CD4-positive, alpha-beta T cell treated with Interleukin-2 at 100 ng/mL for 4 hours (primary cell): ENCODE data around the gene KRT75.
"Not testable (repeated sequence)": the region's sequence is repeated elsewhere in the genome, so short reads cannot be mapped to it uniquely, and the experiment has no call there.

ENCODE experiments used
- DNase-seq: peaks from one replicate; pipeline ENCODE4 v3.0.0-alpha.2; 2020; ENCODE audit warnings: low spot score

The KRT75 gene

GRCh38 chr12:52434081-52434733 is at the start of gene KRT75:
Gene KRT75 (minus strand): TSS chr12:52434371. CDS start chr12:52434304, 67 bp downstream.
- DNase-seq, result no peak

DNA sequence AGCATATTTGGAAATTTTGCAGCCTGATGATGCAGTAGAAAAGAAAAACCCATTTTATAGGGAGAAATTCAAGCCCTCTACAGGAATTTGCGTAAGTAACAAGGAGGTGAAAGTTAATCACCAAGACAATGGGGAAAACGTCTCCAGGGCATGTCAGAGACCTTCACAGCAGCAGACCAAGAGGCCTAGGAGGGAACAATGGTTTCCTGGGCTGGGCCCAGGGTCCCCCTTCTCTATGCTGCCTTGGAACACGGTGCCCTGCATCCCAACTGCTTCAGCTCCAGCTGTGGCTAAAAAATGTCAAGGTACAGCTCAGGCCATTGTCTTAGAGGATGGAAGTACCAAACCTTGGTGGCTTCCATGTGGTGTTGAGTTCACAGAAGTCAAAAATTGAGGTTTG is 45.9 kb upstream of the KRT75 start:
- no peak for DNase-seq

- DNase-seq, result no peak
Observed at GRCh38 chr12:52477651-52478050, 43.5 kb upstream of the KRT75 start.

DNA sequence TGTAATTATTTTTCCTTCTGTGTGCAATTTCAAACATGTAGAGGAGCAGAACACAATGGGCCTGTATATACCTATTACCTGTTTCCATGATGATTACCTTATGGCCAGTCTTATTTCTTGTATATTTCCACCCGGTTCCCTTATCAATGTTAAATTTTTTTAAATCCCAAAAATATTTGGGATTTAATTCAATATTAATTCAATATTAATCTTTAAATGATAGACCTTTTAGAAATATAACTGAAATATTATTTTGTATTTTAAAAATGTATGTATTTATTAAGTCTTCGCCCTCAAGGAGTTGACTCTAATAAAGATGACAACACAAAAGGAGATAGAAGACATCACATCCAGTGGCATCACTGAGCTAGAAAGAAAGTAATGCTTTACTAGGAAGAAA is 40.0 kb upstream of the KRT75 start:
- DNase-seq, result no peak

- DNase-seq, result no peak
Observed at GRCh38 chr12:52473768-52474167, 39.6 kb upstream of the KRT75 start, which contains the start of gene KRT6C. Gene KRT6C (minus strand): TSS chr12:52473805. CDS start chr12:52473737, 68 bp downstream.

GRCh38 chr12:52469853-52470252 is 35.7 kb upstream of the KRT75 start:
- DNase-seq, result no peak

GRCh38 chr12:52464897-52465296 is 30.7 kb upstream of the KRT75 start:
- DNase-seq, result no peak

DNA sequence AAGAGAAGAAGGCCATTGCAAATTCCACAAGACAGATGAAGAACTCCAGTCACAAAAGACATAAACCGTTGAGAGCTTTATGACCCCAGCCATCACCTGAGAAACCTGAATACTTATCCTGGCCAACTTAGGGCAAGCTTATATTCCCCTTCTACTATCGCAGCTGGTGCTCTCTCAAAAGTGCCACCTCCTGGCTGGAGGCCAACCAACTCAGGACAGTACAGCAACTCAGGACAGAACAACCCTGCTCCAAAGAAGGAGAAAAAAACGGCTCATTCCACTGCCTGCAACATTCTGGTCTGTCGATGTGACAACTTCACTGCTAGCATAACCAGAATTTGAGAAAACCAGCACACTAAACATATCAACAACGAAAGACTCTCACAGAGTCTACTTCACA is 27.5 kb upstream of the KRT75 start:
- no peak for DNase-seq

DNA sequence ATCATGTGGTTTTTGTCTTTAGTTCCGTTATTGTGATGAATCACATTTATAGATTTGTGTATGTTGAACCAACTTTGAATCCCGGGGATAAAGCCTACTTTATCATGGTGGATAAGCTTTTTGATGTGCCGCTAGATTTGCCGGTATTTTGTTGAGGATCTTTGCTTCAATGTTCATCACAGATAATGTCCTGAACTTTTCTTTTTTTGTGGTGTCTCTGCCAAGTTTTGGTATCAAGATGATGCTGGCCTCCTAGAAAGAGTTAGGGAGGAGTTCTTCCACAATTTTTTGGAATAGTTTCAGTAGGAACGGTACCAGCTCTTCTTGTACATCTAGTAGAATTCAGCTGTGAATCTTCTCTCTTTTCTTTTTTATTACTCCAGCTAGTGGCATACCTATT is 24.7 kb upstream of the KRT75 start:
- no peak for DNase-seq

- DNase-seq, result no peak
Observed at GRCh38 chr12:52455821-52456220, 21.6 kb upstream of the KRT75 start.

DNA sequence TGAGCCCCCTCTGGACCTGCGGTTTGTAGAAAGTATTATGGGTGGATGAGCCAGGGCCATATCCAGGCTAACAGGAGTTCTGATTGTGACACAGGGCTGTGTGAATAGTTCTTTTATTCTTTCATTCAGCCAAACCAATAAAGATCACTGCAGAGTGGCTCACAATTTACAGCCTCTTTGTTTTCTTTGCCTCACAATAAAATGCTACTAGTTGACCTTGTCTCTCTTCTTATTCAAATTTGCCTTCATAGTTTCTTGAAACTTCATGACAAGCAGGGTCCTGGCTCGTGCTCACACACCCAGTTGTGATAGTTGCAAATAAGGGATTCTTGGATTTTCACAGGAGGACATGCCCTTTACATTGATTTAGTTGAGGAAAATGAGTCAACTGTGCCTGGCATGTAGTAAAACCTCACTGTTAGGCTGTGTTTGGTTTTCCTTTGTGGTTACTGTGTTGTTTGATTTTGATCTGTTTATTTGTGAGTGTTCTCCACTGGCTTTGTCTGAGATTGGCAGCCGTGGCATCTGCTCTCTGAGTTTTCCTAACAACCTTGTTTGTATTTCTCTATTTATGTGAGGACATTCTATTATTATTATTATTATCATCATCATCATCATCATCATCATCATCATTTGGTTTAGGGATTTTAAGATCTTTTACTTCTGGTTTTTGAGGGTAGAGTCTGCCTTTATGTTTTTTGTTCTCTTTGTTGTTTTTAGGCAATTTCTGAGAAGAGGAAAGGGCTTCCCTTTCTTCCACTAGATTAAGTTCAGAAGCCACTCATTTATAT is 20.4 kb upstream of the KRT75 start:
- no peak for DNase-seq

- DNase-seq, result no peak
Observed at GRCh38 chr12:52452101-52452500, 17.9 kb upstream of the KRT75 start, which contains the start of gene KRT6B. Gene KRT6B (minus strand): TSS chr12:52452146. CDS start chr12:52452078, 68 bp downstream.

DNA sequence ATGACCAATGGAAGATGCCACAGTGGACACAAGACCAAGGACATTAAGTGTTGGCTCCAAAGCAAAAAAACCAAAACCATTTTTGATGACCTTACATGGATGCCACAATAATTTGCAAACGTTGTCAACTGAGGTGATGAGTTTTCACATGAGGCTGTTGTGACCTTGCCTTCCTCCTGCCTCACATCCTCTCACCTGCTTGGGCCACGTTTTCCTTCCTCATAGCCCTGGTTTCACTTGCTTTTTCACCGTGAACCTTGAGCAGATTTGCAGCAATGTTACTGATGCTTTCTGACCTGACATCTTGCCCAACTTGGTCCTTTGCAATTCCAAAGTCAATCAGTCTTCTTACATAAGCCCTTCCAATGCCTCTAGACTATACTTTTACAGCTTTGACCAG is 14.1 kb upstream of the KRT75 start:
- no peak for DNase-seq

DNA sequence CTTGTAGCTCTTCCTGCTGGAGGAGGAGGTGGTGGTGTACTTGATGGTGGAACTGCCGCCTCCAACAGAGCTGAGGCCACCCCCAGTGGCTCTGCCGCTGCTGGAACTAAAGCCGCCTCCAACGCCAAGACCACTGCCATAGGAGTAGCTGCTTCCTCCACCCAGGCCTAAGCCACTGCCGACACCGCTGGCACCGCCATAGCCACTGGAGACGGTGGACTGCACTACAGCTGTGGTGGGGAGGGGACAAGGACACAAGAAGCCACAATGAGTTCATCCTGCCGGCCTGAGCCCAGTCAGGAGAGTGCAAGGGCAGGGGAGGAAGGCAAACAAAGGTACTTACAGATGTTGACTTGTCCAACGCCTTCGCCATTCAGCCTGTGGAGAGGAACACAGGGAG is 13.0 kb upstream of the KRT75 start:
- DNase-seq, result not testable (repeated sequence)

GRCh38 chr12:52446367-52447045 is 12.3 kb upstream of the KRT75 start:
- no peak for DNase-seq

DNA sequence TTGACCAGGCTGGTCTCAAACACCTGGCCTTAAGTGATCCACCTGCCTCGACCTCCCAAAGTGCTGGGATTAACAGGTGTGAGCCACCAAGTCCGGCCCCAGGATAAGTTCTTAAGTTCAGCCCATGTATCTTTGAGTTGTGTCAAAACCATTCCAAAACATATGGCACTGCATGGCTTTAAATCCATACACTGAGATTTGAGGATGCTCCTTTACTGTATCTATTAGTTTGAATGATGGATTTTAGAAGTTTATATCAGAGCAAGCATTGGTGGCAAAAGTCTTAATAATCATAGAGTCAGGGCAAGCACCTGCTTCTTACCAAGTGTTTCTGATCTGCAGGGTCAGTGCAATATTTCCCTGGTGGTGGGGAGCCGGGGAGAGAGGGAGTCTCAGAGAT is 11.7 kb upstream of the KRT75 start:
- no peak for DNase-seq

GRCh38 chr12:52444647-52445595 is 10.8 kb upstream of the KRT75 start:
- DNase-seq, result no peak

- DNase-seq, result no peak
Observed at GRCh38 chr12:52443966-52444365, 9.8 kb upstream of the KRT75 start.

GRCh38 chr12:52442600-52443061 is 8.5 kb upstream of the KRT75 start:
- DNase-seq, result no peak

GRCh38 chr12:52441320-52441911 is 7.2 kb upstream of the KRT75 start:
- DNase-seq, result no peak

- no peak for DNase-seq
Observed at GRCh38 chr12:52440821-52441319, 6.7 kb upstream of the KRT75 start.
